Left lung (tissue), 10 donors: ENCODE measurements around the gene COA8. TPM values are rescaled to one million over a fixed set of nuclear protein-coding genes. Genes with fewer than 3 reads are reported as not detected.

ENCODE experiments used
- ATAC-seq: fragments of 200-7000 bp; cut with Tn5 transposase; one replicate; pipeline ENCODE4 v1.9.1; 2020; ENCODE audit warnings: moderate library complexity
- DNase-seq, 4 donors: peaks; one replicate each; pipeline ENCODE4 v3.0.0-alpha.2; 2013 to 2020
- H3K27ac ChIP-seq, 2 donors: fragments of 200-600 bp; sonication (generic) in 1 of 2; one replicate each; pipeline versions ENCODE4 v1.5.0 to v1.8.0; 2020 to 2021
- H3K27me3 ChIP-seq, 2 donors: fragments of 200-600 bp; sonication (generic) in 1 of 2; one replicate each; pipeline versions ENCODE4 v1.5.0 to v1.8.0; 2020 to 2021
- H3K36me3 ChIP-seq, 2 donors: fragments of 200-600 bp; sonication (generic) in 1 of 2; one replicate each; pipeline versions ENCODE4 v1.5.0 to v1.8.0; 2020 to 2021
- H3K4me1 ChIP-seq, 2 donors: fragments of 200-600 bp; one replicate each; pipeline ENCODE4 v1.8.0; 2021
- H3K4me3 ChIP-seq, 2 donors: fragments of 200-600 bp; sonication (generic) in 1 of 2; one replicate each; pipeline versions ENCODE4 v1.5.0 to v1.8.0; 2020 to 2021; ENCODE audit warnings: mild to moderate bottlenecking in 1 of 2
- H3K9me3 ChIP-seq, 2 donors: fragments of 200-600 bp; sonication (generic) in 1 of 2; one replicate each; pipeline versions ENCODE4 v1.5.0 to v1.8.0; 2020 to 2021
- CTCF ChIP-seq, 2 donors: fragments of 200-600 bp; sonication (generic) in 1 of 2; IDR thresholded peaks; one replicate each; pipeline versions ENCODE4 v1.5.0 to v1.8.0; 2021; ENCODE audit warnings: antibody characterized with exemption in 2 of 2
- intact Hi-C, 2 donors: fragments of 100-400 bp; cut with DNase I; formaldehyde crosslinking; loops; one replicate each; pipeline versions ENCODE4 v1.11.2 to v1.14.2; 2022
- polyA plus RNA-seq, 6 donors: library from polyadenylated mRNA; unstranded; fragments of 120-200 nt; gene quantifications; one replicate each; pipeline ENCODE4 v1.2.1, GENCODE V29; 2013; ENCODE audit not compliant: insufficient read length in 6 of 6
- total RNA-seq, 2 donors: library from RNA; stranded (reverse); fragmentation: NEBNext Ultra II Directional; extraction: Animal tissue kit (Norgen Biotek cat#: 25700); gene quantifications; one replicate each; pipeline ENCODE4 v1.2.1, GENCODE V29; 2021
- donor health status: DM: no; HTN: yes; CAD: no.
- donor health status: DM: no; HTN: no; CAD: no.

Gene COA8
- total and polyA plus RNA-seq, 8 donors, result 33.2 to 41.7 (median 37.8) TPM

GRCh38 chr14:103578401-103579075 lies 15.8 kb downstream of the COA8 start:
- Histone ChIP-seq H3K27me3 (no peaks in the 10 kb centered on the region), H3K27ac (no peak overlapping the region), H3K4me1 (peaks cover 6 to 42% of the 10 kb centered on the region in 2 donors), H3K4me3 (no peak overlapping the region), H3K36me3 (peaks cover 0 to 62% of the 10 kb centered on the region in 2 donors), H3K9me3 (no peaks in the 10 kb centered on the region)
- no peak for TF ChIP-seq CTCF (IDR thresholded peaks at IDR 0.05)
- ATAC-seq (no peak), DNase-seq (no peak)
- intact Hi-C loops, result loop anchor here in 1 of 2 donors (10.0 kb wide), 1 partner anchor 116 kb away; no protein-coding TSS in a partner anchor

GRCh38 chr14:103581206-103581605 lies 18.4 kb downstream of the COA8 start:
- peaks cover 3 to 19% of the 10 kb centered on the region in 2 donors for H3K4me1 ChIP-seq
- ATAC-seq (no peak), DNase-seq (no peak)
- H3K27me3 ChIP-seq, result no peaks in the 10 kb centered on the region
- intact Hi-C loops, result no loop called here
- TF ChIP-seq CTCF (IDR thresholded peaks at IDR 0.05), result no peak
- no peaks in the 10 kb centered on the region for H3K9me3 ChIP-seq
- no peak overlapping the region for H3K4me3 ChIP-seq
- H3K36me3 ChIP-seq, result peaks cover 0 to 42% of the 10 kb centered on the region in 2 donors
- H3K27ac ChIP-seq, result no peak overlapping the region

DNA sequence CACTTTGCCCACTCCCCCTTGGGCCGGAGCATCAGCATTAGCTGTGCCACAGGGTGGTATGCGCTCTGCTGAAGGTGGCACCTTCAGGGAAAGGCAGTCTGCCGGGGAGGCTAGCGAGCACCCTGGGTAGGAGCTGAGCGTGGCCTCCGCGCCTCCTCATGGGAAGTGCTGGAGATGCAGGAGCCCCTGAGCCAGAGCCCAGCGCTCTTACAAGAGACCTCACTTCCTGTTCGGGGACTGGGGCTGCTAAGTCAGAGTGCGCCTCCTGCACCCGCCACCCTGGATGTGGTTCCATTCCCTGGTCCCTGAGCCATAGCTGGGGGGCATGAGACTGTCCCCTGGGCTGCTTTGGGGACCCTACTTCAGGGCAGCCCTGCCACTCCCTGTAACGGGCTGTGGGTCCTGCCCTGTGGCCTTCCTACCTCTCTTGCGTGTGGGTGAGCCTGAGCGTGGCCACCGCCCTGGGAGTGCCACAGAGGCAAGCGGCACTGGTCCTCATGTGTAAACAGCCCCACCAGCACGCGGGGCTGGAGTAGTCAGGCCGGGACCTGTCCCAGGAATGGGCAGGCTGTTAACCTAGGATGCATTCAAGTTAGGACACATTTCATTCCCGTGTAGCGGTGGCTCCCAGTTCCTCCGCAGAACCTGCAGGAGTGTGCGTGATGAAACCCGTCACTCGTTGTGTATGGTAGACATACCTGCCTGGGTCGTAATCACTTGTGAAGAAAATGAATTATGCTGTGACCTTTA lies 19.4 kb downstream of the COA8 start:
- Histone ChIP-seq H3K4me3 (no peak overlapping the region), H3K36me3 (peaks cover 0 to 38% of the 10 kb centered on the region in 2 donors), H3K27me3 (no peaks in the 10 kb centered on the region), H3K27ac (no peak overlapping the region), H3K9me3 (no peaks in the 10 kb centered on the region), H3K4me1 (peaks cover 0 to 10% of the 10 kb centered on the region in 2 donors)
- DNase-seq (no peak), ATAC-seq (no peak)
- TF ChIP-seq CTCF (IDR thresholded peaks at IDR 0.05), result no peak
- intact Hi-C loops, result no loop called here

DNA sequence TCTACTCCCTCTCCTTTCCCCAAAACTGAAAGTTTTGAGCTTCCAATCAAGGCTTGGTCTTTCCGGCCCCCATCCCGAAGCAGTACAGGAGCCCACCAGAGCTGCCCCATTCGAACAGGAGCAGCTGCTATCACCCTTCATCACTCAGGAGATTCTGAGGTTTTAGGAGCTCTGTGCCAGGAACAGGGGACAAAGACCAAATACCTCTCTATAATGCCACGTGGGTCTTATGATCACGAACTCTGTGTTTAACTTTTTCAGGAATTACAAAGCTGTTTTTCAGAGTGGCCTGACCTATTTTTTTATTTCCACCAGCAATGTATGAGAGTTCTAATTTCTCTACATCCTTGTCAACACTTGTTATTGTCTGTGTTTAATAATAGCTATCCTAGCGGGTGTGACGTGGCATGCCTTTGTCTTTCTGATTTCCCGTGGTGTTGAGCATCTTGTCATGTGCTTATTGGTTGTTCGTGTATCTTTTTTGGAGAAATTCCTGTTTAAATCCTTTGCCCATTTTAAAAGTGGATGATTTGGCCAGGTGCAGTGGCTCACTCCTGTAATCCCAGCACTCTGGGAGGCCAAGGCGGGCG lies 21.7 kb downstream of the COA8 start:
- Histone ChIP-seq H3K4me1 (no peaks in the 10 kb centered on the region), H3K4me3 (no peak overlapping the region), H3K36me3 (peaks cover 0 to 38% of the 10 kb centered on the region in 2 donors), H3K27ac (no peak overlapping the region), H3K9me3 (no peaks in the 10 kb centered on the region), H3K27me3 (no peaks in the 10 kb centered on the region)
- intact Hi-C loops, result no loop called here
- ATAC-seq, result no peak
- no peak for TF ChIP-seq CTCF (IDR thresholded peaks at IDR 0.05)
- no peak for DNase-seq

DNA sequence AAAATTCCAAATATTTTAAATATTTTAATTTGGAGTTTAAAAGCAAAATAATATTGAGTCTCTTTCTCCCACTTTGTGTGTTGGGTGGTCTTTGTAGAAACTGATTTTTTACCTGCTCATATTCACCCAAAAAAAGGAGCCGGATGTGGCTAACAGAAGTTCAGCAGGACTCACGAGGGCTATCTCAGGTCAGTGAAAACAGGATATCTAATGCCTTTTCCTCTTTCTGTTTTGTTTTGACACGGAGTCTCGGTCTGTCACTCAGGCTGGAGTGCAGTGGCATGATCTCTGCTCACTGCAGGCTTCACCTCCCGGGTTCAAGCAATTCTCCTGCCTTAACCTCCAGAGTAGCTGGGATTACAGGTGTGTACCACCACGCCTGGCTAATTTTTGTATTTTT lies 30.8 kb downstream of the COA8 start:
- Histone ChIP-seq H3K9me3 (no peaks in the 10 kb centered on the region), H3K4me1 (no peaks in the 10 kb centered on the region), H3K4me3 (no peak overlapping the region), H3K36me3 (peaks cover 0 to 29% of the 10 kb centered on the region in 2 donors), H3K27ac (no peak overlapping the region), H3K27me3 (no peaks in the 10 kb centered on the region)
- no peak for TF ChIP-seq CTCF (IDR thresholded peaks at IDR 0.05)
- ATAC-seq, result no peak
- no peak for DNase-seq
- intact Hi-C loops, result no loop called here
